GM19468 (cell line): ENCODE measurements around the gene BMAL1.
"Not testable (repeated sequence)": the region's sequence is repeated elsewhere in the genome, so short reads cannot be mapped to it uniquely, and the experiment has no call there.

Experiments used
- ATAC-seq: cut with Tn5 transposase; IDR thresholded peaks from one replicate; pipeline ENCODE4 v1.9.1; 2021; ENCODE audit warnings: mild to moderate bottlenecking, moderate library complexity, moderate number of reproducible peaks; ENCODE audit not compliant: unreplicated experiment; ENCODE audit errors: extremely low read depth

The BMAL1 gene

GRCh38 chr11:13277768-13278608 lies at the start of gene BMAL1:
Gene BMAL1 (plus strand): TSS chr11:13277790. CDS start chr11:13354309, 76,519 bp downstream.
- ATAC-seq, result no peak

DNA sequence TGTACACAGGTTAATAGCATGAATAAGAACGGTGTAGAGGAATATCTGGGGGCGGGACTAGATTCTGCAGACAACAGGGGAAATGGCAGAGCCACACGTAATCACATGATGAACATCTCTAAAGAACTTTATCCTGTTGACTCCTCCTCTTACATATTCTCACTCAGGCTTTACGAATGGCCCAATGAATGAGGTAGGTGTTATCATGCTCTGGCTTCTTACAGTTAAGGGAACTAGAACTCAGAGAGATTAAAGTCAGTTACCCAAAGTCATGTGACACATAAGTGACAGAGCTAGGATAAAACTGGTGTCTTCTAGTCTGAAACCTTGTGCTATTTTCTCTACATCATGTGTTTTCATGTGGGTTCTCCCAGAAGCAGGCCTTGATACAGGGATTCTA lies 49.0 kb upstream of the BMAL1 start:
- no peak for ATAC-seq

DNA sequence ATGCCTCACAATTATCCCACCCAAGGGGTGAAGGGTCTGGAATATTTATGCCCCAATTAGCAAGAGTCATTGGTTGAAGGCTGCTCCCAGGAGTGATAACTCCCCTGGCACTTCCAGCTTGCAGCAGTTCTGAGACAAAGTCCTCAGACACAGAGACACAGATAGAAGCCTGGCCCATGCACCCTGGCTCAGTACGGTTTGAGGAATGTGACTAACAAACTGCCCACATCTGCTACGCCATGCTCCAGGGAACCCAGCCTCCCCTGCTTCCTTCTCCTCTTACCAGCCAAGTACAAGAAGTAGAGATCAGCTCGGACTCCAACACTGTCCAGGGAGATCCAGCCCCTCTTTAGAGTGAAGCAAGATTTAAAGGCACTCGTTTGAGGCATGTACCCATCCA lies 48.5 kb upstream of the BMAL1 start:
- no peak for ATAC-seq

DNA sequence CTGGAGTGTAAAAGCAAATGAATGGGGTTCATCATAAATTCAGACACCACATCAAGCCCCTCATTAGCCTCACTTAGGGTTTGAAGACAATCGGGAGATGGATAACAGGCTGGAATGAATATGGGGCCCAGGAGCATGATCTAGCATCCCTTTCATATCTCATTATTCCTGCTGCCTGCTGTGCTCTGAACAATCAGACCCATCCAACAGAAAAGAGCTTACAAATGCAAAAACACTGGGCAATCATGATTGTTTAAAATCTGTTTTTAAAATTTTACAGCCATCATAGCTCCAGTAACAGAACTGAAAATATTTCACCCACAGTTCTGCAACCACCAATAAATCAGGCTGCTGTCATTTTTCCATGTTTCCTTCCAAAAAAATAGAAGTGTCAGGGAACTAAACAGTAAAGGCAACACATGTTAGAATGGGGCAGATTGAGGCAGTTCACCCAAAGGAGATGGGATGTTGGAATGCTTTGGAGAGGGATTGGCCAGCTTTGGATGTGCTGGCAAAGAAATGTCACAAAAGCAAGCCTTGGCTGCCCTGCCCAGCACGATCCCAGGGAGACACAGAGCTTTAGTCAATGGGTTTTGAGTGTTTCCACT lies 47.8 kb upstream of the BMAL1 start:
- ATAC-seq, result no peak

GRCh38 chr11:13233173-13233745 lies 44.3 kb upstream of the BMAL1 start:
- no peak for ATAC-seq

DNA sequence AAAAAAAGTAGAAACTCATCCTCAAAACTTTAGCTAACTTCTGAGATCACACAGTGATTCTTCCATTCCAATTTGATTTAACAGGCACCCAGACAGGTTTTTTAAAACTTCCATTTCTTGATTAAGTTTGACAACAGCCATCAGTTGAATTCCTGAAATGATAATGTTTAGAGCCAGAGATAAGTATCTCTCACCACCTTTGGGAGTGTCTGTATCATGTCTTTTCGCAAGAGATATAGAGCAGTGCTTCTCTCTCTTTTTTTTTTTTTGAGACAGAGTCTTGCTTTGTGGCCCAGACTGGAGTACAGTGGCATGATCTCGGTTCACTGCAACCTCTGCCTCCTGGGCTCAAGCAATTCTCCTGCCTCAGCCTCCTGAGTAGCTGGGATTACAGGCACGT lies 41.7 kb upstream of the BMAL1 start:
- no peak for ATAC-seq

DNA sequence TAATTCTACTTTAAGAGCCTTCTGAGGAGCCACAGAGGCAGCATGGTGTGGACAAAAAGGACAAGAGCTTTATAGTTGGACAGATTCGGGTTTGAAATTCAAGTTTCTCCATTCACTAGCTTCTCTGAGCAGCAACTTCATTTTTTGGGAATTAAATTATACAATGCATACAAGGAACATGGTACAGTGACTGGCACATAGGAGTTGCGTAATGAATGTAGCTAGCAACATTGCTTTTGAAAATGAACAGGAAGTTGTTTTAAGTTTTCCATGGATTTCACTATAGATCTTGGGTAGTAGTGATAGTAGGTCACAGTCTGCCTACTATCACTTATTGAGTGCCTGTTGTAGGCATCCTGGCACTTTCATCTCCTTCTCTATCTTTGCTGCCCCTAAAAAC lies 41.0 kb upstream of the BMAL1 start:
- ATAC-seq, result no peak

GRCh38 chr11:13237761-13238160 lies 39.8 kb upstream of the BMAL1 start:
- ATAC-seq, result no peak

GRCh38 chr11:13238879-13239514 lies 38.6 kb upstream of the BMAL1 start:
- no peak for ATAC-seq

DNA sequence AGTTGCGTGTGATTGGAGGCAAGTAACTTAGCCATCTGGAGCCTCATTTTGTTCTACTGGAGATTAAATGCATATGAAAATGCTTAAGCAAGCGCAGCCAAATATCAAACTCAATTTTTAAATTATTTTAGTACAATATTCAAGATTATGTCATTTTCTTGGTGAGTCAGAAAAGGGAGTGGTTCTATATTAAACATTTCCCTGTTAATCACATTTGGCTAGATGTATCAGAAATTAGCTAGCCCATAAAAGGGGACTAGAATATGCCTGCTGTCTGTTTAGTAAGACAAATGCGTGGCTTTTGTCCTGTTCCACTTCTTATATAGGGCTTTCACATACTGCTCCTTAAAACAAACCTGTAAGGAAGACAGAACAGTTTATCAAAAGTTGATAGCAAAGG lies 35.0 kb upstream of the BMAL1 start:
- ATAC-seq, result no peak

GRCh38 chr11:13247606-13248296 lies 29.8 kb upstream of the BMAL1 start:
- ATAC-seq, result no peak

GRCh38 chr11:13249177-13249576 lies 28.4 kb upstream of the BMAL1 start:
- ATAC-seq, result no peak

GRCh38 chr11:13249992-13250391 lies 27.6 kb upstream of the BMAL1 start:
- no peak for ATAC-seq

DNA sequence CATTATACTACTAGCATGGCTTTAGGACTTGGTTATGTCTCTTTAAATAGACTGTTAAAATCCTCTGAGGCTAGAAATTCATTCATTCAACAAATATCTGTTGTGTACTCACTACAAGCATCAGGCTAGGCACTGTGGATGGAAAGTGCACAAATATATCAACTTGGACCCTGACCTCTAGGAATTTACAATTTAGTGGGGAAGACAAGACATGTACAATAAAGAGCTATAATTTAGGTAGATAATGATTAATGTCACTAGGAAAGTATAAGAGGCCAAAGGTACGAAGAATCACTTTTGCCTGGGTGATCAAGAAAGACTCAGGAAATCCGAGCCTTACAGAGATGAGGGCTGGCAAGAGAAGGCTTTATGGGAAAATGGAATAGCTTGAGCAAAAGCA lies 25.6 kb upstream of the BMAL1 start:
- no peak for ATAC-seq

DNA sequence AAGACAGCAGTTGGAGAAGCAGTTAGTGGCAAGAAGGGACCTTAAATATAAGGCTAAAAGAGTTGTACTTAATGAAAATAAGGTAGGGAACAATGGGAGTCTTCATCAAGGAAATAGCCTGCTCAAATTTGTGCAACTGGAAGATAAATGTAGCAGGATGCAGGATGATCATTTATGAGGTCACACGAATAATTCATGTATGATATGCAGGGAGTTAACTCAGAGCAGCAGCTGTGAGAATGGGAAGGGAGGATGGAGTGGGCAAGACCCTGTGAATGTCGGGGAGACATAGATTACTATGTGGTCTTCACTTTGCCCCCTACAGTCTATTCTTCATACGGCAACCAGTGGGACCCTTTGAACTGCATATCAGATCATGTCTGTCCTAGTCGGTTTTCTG lies 25.2 kb upstream of the BMAL1 start:
- ATAC-seq, result no peak

GRCh38 chr11:13256216-13256615 lies 21.4 kb upstream of the BMAL1 start:
- no peak for ATAC-seq

GRCh38 chr11:13258061-13258460 lies 19.5 kb upstream of the BMAL1 start:
- ATAC-seq, result not testable (repeated sequence)

GRCh38 chr11:13258855-13259254 lies 18.7 kb upstream of the BMAL1 start:
- ATAC-seq, result no peak

- ATAC-seq, result no peak
These were observed 18.2 kb upstream of the BMAL1 start for GRCh38 chr11:13259374-13259773.

- no peak for ATAC-seq
These were observed 17.2 kb upstream of the BMAL1 start for GRCh38 chr11:13260201-13260962.
